Mononuclear cell (primary cell): ENCODE data around the gene PAX4. TPM values are rescaled to one million over a fixed set of nuclear protein-coding genes. Genes with fewer than 3 reads are reported as not detected.
"Not testable (repeated sequence)": the region's sequence is repeated elsewhere in the genome, so short reads cannot be mapped to it uniquely, and the experiment has no call there.

Experiments used
- H3K27me3 ChIP-seq: 2 replicates; pipeline ENCODE4 v1.6.0; 2011; ENCODE audit warnings: low read length, control low read depth; ENCODE audit not compliant: insufficient read depth
- H3K4me1 ChIP-seq: 2 replicates; pipeline ENCODE4 v1.5.1; 2011; ENCODE audit warnings: mild to moderate bottlenecking, low read length, control low read depth; ENCODE audit not compliant: insufficient read depth
- H3K4me3 ChIP-seq: 2 replicates; pipeline ENCODE4 v1.5.1; 2011; ENCODE audit warnings: mild to moderate bottlenecking, low read length, moderate library complexity
- H3K9me3 ChIP-seq: 2 replicates; pipeline ENCODE4 v1.5.1; 2011; ENCODE audit warnings: low read depth, mild to moderate bottlenecking, control low read depth, low read length
- total RNA-seq: library from RNA; depleted of rRNA; stranded (reverse); fragments of >200 nt; gene quantifications from one replicate; pipeline ENCODE4 v1.2.3, GENCODE V29; 2012

PAX4 gene
- total RNA-seq, 1 donor: not detected

- Histone ChIP-seq H3K27me3 (no peaks in the 10 kb centered on the region), H3K4me3 (no peak overlapping the region), H3K4me1 (peaks cover 45% of the 10 kb centered on the region), H3K9me3 (no peaks in the 10 kb centered on the region)
Measured at GRCh38 chr7:127581716-127582115, 36.2 kb downstream of the PAX4 start.

DNA sequence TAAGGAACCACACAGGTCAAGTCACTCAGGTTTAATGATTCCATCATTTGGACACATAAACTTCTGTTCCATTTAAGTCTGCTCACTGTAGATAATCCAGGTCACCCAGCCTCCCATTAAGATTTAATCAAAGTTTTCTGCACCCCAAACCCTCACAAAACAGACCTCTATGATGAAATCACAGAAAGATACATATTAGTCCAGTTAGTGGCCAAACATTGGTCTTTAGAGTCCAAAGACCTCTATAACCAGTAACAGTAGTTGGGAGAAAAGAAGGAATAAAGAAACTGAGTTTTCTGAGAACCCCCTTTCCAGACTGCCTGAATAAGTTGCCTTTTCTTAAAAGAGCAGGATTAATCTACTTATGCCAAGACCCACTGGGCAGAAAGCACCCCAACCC is 37.3 kb downstream of the PAX4 start:
- Histone ChIP-seq H3K4me3 (no peak overlapping the region), H3K9me3 (no peaks in the 10 kb centered on the region), H3K27me3 (no peaks in the 10 kb centered on the region), H3K4me1 (peaks cover 41% of the 10 kb centered on the region)

DNA sequence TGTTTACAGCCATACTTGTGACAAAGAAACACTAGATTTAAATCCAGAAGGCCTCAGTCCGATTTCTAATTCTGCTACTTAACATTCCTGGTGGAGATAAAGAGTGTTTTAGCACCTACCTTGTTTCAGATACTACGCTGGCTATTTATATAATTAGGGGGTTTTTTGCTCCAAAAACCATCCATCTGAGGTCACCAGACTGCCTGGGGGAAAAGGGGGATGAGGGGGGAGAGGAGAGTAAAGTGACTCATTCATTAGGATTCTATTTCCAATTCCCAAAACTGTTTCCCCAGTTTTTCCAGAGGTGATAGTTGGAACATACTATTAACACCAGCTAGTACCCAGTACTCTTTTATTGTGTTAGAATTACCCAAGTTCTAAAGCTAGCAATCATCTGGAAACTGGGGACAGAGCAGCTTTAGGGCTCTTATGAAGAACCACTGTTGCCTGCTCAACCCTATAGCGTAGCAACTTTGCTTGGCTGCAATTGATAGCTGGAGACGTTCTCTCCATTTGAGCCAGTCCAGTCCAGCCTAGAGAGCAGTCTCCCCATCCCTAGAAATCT is 39.1 kb downstream of the PAX4 start:
- Histone ChIP-seq H3K4me1 (peaks cover 27% of the 10 kb centered on the region), H3K9me3 (no peaks in the 10 kb centered on the region), H3K4me3 (no peak overlapping the region), H3K27me3 (no peaks in the 10 kb centered on the region)

DNA sequence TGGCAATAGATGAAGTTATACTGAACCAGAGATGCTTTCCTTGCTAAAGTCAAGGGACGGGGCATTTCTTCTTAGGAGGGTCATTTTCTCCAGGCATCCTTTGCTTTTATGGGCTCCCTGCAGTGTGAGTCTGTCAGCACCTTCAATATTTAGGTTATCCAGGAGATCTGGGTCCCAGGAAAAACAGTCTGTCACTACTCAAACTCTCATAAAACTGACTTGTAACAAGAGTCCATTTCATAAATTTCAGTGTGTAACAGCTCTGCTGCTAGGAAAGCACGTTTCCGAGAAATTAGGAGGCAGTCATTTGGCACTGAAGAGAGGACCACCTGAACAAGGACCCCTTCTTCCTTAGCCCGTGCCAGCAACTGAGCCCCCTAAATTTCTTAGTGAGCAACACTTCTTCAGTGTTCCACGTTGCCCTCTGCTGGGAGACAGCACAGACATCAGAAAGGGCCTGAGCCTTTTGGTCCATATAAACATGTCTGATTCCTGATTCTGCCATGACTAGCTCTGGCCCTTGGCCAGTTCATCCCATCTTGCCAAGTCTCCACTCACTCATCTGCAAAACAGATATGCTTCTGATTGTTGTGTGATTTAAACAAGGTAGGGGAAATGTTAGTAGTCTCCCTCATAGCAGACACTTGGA is 39.8 kb downstream of the PAX4 start:
- no peaks in the 10 kb centered on the region for H3K9me3 ChIP-seq
- no peak overlapping the region for H3K4me3 ChIP-seq
- no peaks in the 10 kb centered on the region for H3K27me3 ChIP-seq
- H3K4me1 ChIP-seq: peaks cover 21% of the 10 kb centered on the region

- Histone ChIP-seq H3K9me3 (no peaks in the 10 kb centered on the region), H3K4me3 (no peak overlapping the region), H3K27me3 (no peaks in the 10 kb centered on the region), H3K4me1 (no peaks in the 10 kb centered on the region)
Measured at GRCh38 chr7:127571741-127572505, 46.0 kb downstream of the PAX4 start.

GRCh38 chr7:127568034-127568433 is 49.9 kb downstream of the PAX4 start:
- not testable (repeated sequence) for H3K4me3 ChIP-seq, H3K4me1 ChIP-seq, H3K9me3 ChIP-seq, H3K27me3 ChIP-seq

- Histone ChIP-seq H3K27me3 (no peaks in the 10 kb centered on the region), H3K4me3 (no peak overlapping the region), H3K4me1 (no peaks in the 10 kb centered on the region), H3K9me3 (no peaks in the 10 kb centered on the region)
Measured at GRCh38 chr7:127566242-127566641, 51.7 kb downstream of the PAX4 start.

Other genes with a start within 250 kb of the PAX4 start
- 91.0 TPM for gene ZNF800, start 225.4 kb downstream of the PAX4 start, total RNA-seq
- 26.8 TPM for gene GCC1, start 32.5 kb downstream of the PAX4 start, total RNA-seq
- gene ARF5, start 29.7 kb downstream of the PAX4 start, total RNA-seq: 122 TPM
- gene FSCN3, start 24.4 kb downstream of the PAX4 start, total RNA-seq: 1.4 TPM
- 80.2 TPM for gene SND1, start 34.1 kb upstream of the PAX4 start, total RNA-seq